Stimulated activated CD8-positive, alpha-beta memory T cell treated with anti-CD3 and anti-CD28 coated beads, Interleukin-7, amount 100 ng/mL, for 1 hour (primary cell): ENCODE results near the gene UPK2.

Source experiments
- DNase-seq, 2 donors: peaks; one replicate each; pipeline ENCODE4 v3.0.0-alpha.2; 2020; ENCODE audit warnings: low read depth in 2 of 2

UPK2 gene

GRCh38 chr11:118956094-118956846, at the start of gene UPK2:
Gene UPK2, plus strand, starts transcription at chr11:118956298. Its CDS starts 53 bp downstream, at chr11:118956351.
- DNase-seq, result peak; percentile 80 to 86

- peak; percentile 72 to 83 for DNase-seq
Observed at GRCh38 chr11:118907051-118908042, 48.8 kb upstream of the UPK2 start.

GRCh38 chr11:118908264-118908663, 47.8 kb upstream of the UPK2 start:
- DNase-seq, result no peak

GRCh38 chr11:118908901-118909618, 47.0 kb upstream of the UPK2 start:
- no peak for DNase-seq

- DNase-seq, result no peak
Observed at GRCh38 chr11:118909619-118910308, 46.3 kb upstream of the UPK2 start.

- DNase-seq, result no peak
Observed at GRCh38 chr11:118910309-118911112, 45.6 kb upstream of the UPK2 start.

- DNase-seq, result no peak
Observed at GRCh38 chr11:118911113-118911879, 44.8 kb upstream of the UPK2 start.

- DNase-seq, result peak; percentile 49 to 54
Observed at GRCh38 chr11:118911880-118912741, 44.0 kb upstream of the UPK2 start.

GRCh38 chr11:118912742-118913410, 43.2 kb upstream of the UPK2 start:
- no peak for DNase-seq

GRCh38 chr11:118913411-118914125, 42.5 kb upstream of the UPK2 start:
- no peak for DNase-seq

GRCh38 chr11:118914178-118914918, 41.8 kb upstream of the UPK2 start:
- no peak for DNase-seq

GRCh38 chr11:118914987-118915386, 41.1 kb upstream of the UPK2 start:
- no peak for DNase-seq

GRCh38 chr11:118915396-118915795, 40.7 kb upstream of the UPK2 start:
- DNase-seq, result no peak

- no peak for DNase-seq
Observed at GRCh38 chr11:118915941-118916841, 39.9 kb upstream of the UPK2 start.

- DNase-seq, result no peak
Observed at GRCh38 chr11:118916842-118917388, 39.2 kb upstream of the UPK2 start.
